GM21619 (cell line): ENCODE results near the gene DNTTIP2.
A peak's percentile ranks its signal among the peaks of the same experiment; 100 is the strongest.
"Not testable (repeated sequence)": the region's sequence is repeated elsewhere in the genome, so short reads cannot be mapped to it uniquely, and the experiment has no call there.

Source experiments
- ATAC-seq: cut with Tn5 transposase; IDR thresholded peaks from one replicate; pipeline ENCODE4 v1.9.1; 2021; ENCODE audit not compliant: unreplicated experiment

The DNTTIP2 gene, protein sequence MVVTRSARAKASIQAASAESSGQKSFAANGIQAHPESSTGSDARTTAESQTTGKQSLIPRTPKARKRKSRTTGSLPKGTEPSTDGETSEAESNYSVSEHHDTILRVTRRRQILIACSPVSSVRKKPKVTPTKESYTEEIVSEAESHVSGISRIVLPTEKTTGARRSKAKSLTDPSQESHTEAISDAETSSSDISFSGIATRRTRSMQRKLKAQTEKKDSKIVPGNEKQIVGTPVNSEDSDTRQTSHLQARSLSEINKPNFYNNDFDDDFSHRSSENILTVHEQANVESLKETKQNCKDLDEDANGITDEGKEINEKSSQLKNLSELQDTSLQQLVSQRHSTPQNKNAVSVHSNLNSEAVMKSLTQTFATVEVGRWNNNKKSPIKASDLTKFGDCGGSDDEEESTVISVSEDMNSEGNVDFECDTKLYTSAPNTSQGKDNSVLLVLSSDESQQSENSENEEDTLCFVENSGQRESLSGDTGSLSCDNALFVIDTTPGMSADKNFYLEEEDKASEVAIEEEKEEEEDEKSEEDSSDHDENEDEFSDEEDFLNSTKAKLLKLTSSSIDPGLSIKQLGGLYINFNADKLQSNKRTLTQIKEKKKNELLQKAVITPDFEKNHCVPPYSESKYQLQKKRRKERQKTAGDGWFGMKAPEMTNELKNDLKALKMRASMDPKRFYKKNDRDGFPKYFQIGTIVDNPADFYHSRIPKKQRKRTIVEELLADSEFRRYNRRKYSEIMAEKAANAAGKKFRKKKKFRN

DNA sequence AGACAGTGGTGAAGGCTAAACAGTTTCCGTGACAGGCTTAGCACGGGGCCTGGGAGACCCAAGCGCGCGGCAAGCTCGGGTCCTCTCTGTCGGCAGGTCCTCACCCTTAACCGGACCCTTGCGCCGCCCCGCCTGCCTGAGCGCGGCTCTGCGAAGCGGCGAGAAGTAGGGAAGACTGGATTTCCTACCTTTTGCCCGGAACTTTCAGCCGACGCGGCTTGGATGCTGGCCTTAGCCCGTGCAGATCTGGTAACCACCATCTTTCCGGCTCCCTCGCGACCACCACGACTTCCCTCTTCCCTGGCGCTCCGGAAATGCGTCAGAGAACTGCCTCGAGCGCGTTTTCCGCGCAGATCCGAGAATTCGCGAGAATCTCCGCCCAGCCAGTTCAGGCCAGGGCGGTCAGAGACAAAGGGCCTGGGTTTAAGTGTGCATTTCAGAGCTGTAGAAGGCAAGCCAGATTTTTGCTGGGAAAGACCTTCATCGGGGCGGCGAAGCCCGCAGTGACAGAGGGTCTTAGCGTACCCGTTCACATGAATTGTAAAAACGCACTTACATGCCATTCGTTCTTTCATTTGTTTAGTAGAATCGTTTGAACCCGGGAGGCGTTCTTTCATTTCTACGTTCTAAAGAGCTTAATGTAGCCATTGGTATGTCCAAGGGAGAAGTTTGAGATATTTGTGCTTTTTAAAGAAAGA is at the start of gene DNTTIP2:
TSS of gene DNTTIP2 (minus strand) at position 318 of the 698 bp plus-strand sequence. CDS start at position 260, 58 bp downstream.
- ATAC-seq = peak; percentile 97

DNA sequence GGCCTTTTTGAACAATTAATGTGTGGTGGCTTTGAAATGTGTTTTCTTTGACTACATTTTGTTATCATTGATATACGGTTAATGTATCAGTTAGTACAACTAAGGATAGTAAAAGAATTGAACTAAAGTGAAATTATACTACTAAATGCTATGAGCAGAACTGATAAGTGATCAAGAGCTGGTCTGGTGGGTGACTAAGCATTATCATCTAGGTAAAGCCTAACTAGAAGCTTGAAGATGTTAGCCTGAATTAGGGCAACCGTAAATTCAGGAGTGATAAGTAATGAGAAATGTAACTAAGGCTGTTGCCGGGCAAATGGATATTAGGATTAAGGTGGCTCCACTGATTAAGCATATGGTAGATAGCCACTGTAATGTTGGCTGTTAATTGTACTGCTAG is 46.2 kb upstream of the DNTTIP2 start:
- no peak for ATAC-seq

DNA sequence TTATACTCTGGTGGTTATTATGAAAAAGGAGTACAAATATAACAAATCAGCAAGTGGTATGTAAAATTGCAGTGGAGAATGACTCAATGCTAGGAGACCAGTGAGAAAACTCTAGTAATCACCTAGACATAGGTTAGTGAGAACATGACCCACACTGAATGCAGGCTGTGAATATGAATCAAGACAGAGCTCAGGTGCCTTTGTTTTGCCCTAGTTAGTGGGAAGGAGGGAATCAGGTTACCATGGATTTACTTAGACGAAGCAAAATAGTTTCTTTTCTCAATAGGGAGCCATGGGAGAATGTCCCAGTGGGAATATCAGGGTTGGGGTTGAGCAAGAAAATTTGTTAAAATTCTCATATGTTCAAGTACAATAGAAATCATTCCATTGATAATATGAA is 40.8 kb upstream of the DNTTIP2 start:
- no peak for ATAC-seq

DNA sequence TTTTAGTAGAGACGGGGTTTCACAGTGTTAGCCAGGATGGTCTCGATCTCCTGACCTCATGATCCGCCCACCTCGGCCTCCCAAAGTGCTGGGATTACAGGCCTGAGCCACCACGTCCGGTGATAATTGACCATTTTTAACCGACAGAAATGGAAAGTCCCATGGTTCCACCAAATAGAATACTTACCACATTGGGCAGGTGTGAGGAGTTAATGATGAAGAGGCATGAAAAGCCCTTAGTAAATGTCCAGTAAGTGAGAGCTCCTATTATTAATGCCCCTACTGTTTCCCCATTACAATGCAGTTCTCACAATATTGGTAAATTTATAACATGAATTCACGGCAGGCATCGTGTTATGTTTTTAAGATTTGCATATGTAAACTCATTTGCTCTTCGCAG is 38.3 kb upstream of the DNTTIP2 start:
- no peak for ATAC-seq

DNA sequence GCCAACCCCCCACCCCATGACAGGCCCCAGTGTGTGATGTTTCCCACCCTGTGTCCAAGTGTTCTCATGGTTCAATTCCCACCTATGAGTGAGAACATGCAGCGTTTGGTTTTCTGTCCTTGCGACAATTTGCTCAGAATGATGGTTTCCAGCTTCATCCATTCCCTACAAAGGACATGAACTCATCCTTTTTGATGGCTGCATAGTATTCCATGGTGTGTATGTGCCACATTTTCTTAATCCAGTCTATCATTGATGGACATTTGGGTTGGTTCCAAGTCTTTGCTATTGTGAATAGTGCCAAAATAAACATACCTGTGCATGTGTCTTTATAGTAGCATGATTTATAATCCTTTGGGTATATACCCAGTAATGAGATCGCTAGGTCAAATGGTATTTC is 31.9 kb upstream of the DNTTIP2 start:
- ATAC-seq = not testable (repeated sequence)

DNA sequence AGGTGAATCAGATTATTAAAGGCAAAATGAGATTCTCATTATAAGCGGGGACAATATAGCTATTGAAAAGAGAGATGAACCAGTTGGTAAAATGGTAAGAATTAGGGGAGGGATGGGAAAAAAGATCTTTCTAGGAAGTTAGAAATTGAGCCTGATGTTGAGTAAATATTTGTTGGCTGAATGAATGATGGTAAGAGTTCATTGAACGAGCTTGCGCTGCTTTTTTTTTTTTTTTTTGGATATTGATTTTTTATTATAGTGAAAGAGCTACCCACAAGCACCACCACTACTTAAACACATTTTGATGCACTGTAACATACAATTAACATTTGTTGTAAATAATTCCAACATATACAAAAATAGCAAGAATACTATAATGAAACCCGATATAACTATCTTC is 31.3 kb upstream of the DNTTIP2 start:
- no peak for ATAC-seq

DNA sequence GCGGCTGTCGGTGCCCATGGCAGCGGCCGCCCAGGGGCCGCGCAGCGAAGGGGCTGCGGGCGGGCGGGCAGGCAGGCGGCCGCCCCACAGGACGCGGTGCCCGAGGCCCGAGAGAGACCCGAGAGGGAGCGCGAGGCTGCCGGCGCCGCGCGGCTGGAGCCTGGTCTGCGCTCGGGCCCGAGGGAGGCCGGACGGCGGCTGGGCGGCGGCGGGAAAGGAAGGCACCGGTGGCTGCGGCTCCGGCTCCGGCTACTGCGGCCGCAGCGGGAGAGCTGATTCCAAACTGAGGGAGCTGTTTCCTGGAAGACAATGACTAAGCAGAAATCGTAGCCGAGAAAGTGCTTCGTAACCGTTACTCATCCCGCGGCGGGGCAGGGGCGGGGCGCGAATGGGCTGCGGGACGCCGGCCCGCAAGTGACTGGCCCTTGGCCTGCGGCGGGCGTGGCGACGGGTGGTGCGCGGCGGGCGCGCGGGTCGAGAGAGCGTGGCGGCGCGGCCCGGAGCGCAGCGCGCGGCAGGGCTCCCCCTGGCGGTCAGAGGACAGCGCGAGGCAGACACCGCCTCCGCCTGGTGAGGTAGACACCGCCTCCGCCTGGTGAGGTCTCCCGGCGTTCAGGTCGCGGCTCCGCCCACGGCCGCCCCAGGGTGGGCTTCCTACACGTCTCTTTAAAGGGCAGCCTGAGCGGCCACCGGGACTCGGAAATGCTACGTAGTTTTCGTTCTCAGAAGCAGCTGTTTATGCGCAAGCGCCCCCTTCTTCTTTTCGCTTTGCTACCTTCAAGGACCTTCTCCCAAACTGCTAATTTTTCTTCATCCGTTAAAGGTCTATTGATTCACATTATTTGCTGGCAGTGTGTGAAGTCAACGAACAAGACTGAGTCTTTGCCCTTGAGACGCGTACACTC is 30.4 kb upstream of the DNTTIP2 start, which contains the start of gene GCLM:
TSS of gene GCLM (minus strand) at position 285 of the 905 bp plus-strand sequence. CDS start at position 18, 267 bp downstream.
- ATAC-seq = peak; percentile 92

DNA sequence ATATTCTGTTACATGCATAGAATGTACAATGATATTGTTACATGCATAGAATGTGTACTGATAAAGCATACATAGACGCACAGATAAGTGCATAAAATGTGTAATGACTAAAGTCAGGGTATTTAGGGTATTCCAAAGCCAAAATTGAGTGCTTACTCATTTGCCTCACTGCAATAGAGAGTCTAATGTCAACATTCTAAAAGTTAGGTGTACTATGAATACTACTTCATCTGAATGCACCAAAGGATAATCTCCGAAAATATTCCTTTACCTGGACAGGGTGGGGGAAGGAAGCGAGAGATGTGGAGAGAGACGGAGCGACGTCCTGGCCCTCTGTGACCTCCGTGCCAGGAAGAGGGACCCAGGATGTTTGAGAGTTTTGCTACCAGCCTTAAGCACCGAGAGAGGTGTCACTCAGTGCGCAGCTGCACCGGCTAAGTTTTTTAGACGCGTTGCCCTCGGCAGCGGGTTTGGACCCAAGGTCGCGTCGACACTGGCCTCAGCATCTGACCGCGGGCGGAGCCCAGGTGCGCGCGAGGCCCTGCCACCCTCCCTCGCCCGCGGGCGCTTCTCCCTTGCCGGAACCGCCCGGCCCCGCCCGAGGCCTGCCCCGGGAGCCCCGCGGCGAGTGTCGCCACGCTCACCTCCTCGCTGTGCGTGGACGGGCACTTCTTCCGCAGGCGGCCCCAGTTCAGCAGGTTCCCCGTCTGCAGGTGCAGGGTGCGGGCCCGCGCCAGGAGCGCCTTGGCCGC is 29.6 kb upstream of the DNTTIP2 start:
- peak; percentile 40 for ATAC-seq

DNA sequence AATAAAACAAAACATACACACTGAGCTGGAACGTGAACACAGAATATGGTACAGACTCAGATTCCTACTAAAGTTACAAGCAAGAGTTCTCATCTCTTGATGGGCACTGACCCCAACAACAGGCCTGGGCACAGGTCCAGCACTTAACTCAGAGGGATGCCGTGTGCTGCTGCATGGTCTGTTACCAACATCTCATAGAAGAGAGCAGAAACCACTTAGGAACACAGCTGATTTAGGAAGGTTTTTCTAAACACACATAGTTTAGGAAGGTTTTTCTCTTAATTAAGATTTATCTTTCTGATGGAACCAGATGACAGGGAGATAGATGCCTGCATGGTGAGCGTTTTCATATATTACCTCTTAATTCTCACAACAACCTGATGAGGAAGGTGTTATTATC is 28.7 kb upstream of the DNTTIP2 start:
- no peak for ATAC-seq

DNA sequence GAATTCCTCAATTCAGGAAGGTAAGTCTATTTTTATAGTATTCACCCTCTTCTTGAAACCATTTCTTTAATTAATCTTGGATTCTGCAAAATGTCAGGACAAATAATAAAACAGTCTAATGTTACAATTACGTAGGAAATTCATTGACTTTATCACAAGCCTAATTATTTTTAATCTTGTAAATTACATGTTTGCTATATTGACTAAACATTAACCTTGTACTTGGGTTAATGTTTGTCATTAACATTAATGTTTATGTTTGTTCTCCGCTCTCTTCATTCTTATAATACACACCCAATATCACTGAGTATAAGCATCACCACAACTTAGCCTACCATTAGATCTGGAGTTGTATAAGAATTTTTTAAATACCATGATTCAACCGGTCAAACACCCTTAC is 27.5 kb upstream of the DNTTIP2 start:
- no peak for ATAC-seq

DNA sequence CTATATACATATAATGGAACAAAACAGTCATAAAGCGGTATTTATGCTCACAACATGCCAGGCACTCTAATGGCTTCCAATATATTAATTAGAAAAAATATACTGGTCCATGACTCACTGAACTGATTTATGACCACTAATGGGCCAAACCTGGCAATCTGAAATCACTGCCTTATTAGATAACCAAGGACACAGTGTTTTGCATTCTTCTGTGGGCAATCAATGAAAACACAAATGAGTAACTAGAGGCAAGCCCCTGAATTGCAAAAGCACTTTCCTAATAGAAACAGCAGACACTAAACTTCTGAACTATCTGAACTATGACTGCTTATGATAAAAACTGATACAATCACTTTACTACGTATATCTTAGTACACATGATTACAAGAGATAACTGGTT is 26.7 kb upstream of the DNTTIP2 start:
- ATAC-seq = no peak

DNA sequence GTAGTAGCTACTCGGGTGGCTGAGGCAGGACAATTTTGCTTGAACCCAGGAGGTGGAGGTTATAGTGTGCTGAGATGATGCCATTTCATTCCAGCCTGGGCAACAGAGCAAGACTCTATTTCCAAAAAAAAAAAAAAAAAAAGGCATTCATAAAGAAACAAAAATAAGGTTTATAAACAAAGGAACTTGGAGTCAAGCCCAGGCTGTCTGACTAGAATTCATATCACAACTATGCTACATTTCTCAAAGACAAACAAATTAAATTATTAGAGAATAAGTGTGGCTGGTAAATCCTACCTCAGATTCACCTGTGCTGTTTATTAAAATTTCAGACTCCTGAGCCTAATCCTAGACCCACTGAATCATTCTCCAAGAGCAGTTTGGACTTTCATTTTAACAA is 26.0 kb upstream of the DNTTIP2 start:
- no peak for ATAC-seq

DNA sequence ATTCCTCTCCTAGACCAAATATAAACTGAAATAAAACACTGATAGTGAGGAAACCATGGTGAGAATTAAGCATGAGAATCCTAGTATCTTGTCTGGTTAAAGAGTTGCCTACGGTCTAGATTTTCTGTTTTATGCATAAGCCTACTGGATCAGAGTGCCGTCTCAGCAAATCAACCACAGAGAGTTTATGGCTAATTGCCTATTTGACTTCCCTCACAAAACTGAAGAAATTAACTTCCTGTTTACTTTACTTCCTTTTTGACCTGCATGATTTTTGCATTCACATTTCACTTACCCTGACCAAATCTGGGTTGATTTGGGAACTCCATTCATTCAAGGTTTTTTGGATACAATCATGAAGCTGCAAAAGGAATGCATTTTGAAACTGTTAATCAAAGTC is 25.2 kb upstream of the DNTTIP2 start:
- no peak for ATAC-seq

DNA sequence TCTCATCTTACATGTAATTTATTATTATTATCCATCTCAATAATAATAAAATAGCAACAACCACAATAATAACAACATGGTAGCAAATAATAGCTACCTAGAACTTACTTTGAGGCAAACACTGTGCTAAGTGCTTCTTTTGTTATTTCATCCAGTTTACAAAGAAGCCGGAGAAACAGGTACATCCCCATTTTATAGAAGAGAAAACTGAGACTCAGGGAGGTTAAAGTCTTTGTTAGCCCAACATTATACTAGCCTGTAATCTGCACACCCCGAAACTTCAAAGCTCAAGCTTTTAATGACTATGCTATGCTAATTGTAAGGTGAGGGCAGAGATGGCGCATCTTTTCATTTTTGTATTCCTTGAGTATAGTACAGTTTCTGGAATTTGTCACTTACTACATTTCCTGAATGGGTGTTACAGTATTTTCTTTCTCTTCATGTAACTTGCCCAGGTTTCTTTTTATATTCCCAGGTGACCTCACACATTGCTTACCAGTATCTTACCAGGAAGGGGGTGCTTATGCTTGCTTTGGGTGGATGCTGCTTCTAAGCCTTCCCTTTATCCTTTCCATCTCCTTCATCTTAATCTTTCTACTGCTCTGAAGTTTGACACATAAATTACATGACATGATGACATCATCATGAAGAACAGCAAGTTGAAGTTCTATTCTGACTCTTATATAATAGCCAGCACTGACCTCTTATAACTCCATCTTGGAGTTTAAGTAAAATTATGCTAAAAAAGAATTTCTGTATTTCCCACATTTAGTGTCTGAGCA is 21.9 kb upstream of the DNTTIP2 start:
- ATAC-seq = no peak

DNA sequence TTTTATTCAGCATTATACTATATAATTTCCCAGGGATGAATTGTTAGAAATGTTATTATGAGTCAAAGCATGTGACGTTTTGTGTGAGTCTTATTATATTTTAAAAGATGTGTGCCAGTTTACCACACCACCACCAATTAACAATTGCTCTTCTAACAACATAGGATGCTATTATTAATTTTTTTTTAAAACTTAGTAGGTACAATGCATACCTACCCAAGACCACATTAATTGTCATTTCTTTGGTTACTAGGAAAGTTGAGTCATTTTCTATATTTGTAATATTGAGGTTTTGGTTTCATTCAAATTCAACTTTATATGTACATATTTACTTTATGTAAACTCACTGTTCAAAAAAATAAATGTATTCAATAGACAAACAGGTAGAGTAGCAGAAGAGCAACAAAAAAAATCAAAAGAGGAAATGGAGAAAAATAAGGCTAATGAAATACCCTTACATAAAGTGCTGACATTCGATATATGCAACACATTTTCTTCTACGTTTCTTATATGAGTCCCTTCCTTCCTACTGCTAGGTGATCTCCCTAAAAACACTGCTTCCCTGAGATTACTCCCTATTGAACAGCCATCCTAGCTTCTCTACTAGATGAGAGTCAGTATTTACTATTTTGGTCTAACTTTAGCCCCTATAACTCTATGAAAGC is 20.7 kb upstream of the DNTTIP2 start:
- no peak for ATAC-seq

DNA sequence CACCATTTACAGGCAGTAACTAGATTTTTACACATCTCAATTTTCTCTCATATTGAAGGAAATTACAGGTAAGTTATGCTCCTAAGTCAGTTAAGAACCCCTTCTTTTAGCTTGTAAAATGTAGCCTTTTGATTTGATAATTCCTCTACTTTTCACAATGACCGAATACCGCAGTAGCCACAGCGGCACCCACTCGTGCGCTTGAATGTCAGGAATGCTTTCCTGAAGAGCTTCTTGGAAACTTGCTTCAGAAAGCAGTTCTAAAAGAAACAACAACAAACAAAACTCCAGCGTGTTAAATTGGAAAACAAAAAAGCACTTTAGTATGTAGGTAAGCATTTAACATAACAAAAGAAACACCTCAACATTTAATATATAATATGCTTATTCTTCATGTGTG is 9.9 kb upstream of the DNTTIP2 start:
- no peak for ATAC-seq

DNA sequence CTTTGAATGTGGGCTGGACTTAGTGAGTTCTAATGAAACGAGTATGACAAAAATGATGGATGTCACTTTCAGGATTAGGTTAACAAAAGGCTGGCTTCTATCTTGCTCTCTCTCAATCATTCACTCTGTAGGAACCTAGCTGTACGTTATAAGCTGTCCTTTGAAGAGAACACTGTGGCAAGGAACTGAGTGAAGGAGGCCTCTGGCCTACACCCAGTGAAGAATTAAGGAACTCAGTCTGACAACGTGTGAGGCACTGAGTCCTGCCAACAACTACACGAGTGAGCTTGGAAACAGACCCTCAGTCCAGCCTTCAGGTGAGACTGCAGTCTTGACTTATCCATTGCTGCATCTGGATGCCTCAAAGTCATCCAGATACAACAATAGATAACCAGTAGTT is 3.3 kb upstream of the DNTTIP2 start:
- no peak for ATAC-seq

DNA sequence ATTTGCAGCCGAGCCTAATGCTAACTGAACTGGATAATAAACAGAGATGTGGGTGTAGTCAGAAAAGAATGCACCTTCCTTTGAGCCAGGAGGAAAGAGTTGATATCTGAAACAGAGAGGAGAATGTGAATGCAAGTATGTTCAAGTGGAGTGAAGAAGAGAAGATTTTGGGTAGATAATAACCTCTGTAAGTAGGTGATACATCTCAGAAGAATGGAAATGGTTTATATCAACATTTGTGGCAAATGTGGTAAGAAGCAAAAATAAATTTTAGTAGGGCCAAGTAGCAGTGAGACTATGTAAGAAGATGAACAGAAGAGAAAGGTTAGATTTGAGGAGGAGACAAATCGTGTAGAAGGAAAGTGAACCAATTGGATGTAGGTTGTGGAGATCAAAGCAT is 1.7 kb upstream of the DNTTIP2 start:
- ATAC-seq = no peak

DNA sequence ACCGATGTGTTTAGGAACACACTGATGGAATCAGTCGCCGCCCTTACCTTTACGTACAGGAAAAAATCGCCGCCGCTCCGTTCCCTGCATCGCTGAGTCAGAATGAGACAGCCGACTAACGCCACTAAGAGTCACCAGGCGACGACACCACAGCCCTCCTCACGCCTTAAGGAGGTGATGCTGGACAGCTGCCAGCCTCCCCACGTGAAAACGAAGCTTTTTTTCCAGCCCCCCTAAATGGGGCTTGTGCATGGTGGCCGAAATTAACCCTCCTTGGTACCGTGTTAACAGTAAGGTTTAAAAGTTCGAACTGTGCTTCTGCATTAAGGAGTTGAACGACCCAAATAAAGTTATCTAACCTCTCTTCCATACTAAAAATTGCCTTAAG is 511 bp downstream of the DNTTIP2 start:
- peak; percentile 49 for ATAC-seq
